A673 (cell line): ENCODE data around the gene TMEM87A. TPM values are rescaled to one million over a fixed set of nuclear protein-coding genes. Genes with fewer than 3 reads are reported as not detected.

ENCODE experiments used
- BruUV-seq: library from RNA; stranded (reverse); fragments of 400-500 nt; replicated peaks from 2 replicates; lab custom pipeline; 2021; lab: Mats Ljungman, UMichigan
- CTCF ChIA-PET: fragments of 300-600 bp; sonication (Branson Sonifier 250); formaldehyde crosslinking; loops from one replicate; lab custom pipeline; 2022; ENCODE audit warnings: antibody characterized with exemption; lab: Charles Lee
- POLR2A ChIA-PET: fragments of 300-600 bp; sonication (Branson Sonifier 250); formaldehyde crosslinking; loops from one replicate; lab custom pipeline; 2022; ENCODE audit warnings: antibody characterized with exemption; ENCODE audit not compliant: low non-redundant PET; lab: Charles Lee
- DNase-seq: peaks from one replicate; pipeline ENCODE4 v3.0.0-alpha.2; 2015; ENCODE audit warnings: low spot score
- H3K27ac ChIP-seq: fragments of 200-600 bp; sonication (generic); 2 replicates; pipeline ENCODE4 v1.5.1; 2016; ENCODE audit warnings: mixed run types, low read depth, mild to moderate bottlenecking, mixed read lengths, antibody characterized with exemption, low read length; ENCODE audit not compliant: poor library complexity, severe bottlenecking
- H3K27me3 ChIP-seq: fragments of 200-600 bp; sonication (generic); replicated peaks from 2 replicates; pipeline ENCODE4 v1.6.1; 2017; ENCODE audit warnings: mixed run types, low read depth, mild to moderate bottlenecking, mixed read lengths, antibody characterized with exemption, low read length; ENCODE audit not compliant: insufficient read depth, poor library complexity
- H3K36me3 ChIP-seq: fragments of 200-600 bp; sonication (generic); 2 replicates; pipeline ENCODE4 v1.6.1; 2016; ENCODE audit warnings: mixed run types, mild to moderate bottlenecking, mixed read lengths, antibody characterized with exemption, low read length; ENCODE audit not compliant: insufficient read depth, poor library complexity, severe bottlenecking
- H3K4me1 ChIP-seq: fragments of 200-600 bp; sonication (generic); 2 replicates; pipeline ENCODE4 v1.6.1; 2017; ENCODE audit warnings: mixed run types, mild to moderate bottlenecking, mixed read lengths, antibody characterized with exemption, low read length; ENCODE audit not compliant: insufficient read depth, poor library complexity, severe bottlenecking
- H3K4me3 ChIP-seq: fragments of 200-600 bp; sonication (generic); 2 replicates; pipeline ENCODE4 v1.5.1; 2016; ENCODE audit warnings: low read depth, mixed run types, mild to moderate bottlenecking, mixed read lengths, low read length; ENCODE audit not compliant: poor library complexity, severe bottlenecking
- H3K9me3 ChIP-seq: fragments of 200-600 bp; sonication (generic); 2 replicates; pipeline ENCODE4 v1.6.1; 2016; ENCODE audit warnings: mixed run types, low read depth, mild to moderate bottlenecking, mixed read lengths, antibody characterized with exemption, low read length; ENCODE audit not compliant: poor library complexity, severe bottlenecking
- EZH2 ChIP-seq: fragments of 200-600 bp; sonication (generic); IDR thresholded peaks from 2 replicates; pipeline ENCODE4 v1.6.1; 2017; ENCODE audit warnings: borderline replicate concordance, low read depth, mild to moderate bottlenecking, mixed read lengths, antibody characterized with exemption, low read length; ENCODE audit not compliant: poor library complexity, severe bottlenecking
- intact Hi-C: fragments of 100-400 bp; cut with micrococcal nuclease; formaldehyde crosslinking; loops from one replicate; pipeline ENCODE4 v1.10.0; 2022; ENCODE audit not compliant: unreplicated experiment
- total RNA-seq: library from RNA; stranded (reverse); gene quantifications from 2 replicates; pipeline ENCODE4 v1.2.3, GENCODE V29; 2021
- TF ChIP-seq, protein P1 (sequence below): fragments of 300-800, 200-600 bp; sonication (generic); conservative IDR thresholded peaks from 2 replicates; pipeline ENCODE4 v1.5.1; 2017; ENCODE audit warnings: low read depth, mild to moderate bottlenecking, antibody characterized with exemption, low read length, moderate library complexity, mixed read lengths

TMEM87A gene
- total RNA-seq, 1 experiment from 2014 or later: 53.4 TPM

DNA sequence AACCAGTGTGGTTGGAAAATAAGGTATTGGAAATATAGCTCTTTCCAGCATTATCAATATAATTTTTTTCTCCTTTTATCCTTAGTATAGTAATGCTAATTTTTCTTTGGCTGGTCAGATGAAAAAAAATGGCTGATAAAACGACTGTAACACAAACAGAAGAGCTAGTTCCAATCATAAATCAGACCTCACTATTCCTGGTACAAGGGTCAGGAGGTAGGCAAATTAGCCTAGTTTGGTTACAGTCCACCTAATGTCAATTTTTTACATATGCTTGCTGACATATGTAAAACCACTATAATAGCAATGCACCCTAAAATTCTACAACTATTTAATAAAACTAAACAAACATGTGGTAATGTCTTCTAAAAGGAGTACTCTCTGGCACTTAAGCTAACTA, 45.2 kb downstream of the TMEM87A start:
- intact Hi-C loops: no loop called here

GRCh38 chr15:42226648-42227047, 46.6 kb downstream of the TMEM87A start:
- Histone ChIP-seq H3K9me3 (no peaks in the 10 kb centered on the region), H3K4me1 (no peaks in the 10 kb centered on the region), H3K27ac (no peak overlapping the region), H3K36me3 (peaks cover 34% of the 10 kb centered on the region), H3K27me3 (no peaks in the 10 kb centered on the region), H3K4me3 (no peak overlapping the region)
- CTCF ChIA-PET: no interaction called here
- BruUV-seq: no TSS peak
- no peak for DNase-seq
- intact Hi-C loops: no loop called here
- no peak for TF ChIP-seq EZH2
- POLR2A ChIA-PET: no interaction called here

More for the DNA sequence above, 45.2 kb downstream of the TMEM87A start:
- H3K27ac ChIP-seq: no peak overlapping the region
- BruUV-seq: no TSS peak
- H3K27me3 ChIP-seq: no peaks in the 10 kb centered on the region
- POLR2A ChIA-PET: no interaction called here
- H3K36me3 ChIP-seq: peaks cover 34% of the 10 kb centered on the region
- no peak for TF ChIP-seq EZH2
- TF ChIP-seq, protein P1, sequence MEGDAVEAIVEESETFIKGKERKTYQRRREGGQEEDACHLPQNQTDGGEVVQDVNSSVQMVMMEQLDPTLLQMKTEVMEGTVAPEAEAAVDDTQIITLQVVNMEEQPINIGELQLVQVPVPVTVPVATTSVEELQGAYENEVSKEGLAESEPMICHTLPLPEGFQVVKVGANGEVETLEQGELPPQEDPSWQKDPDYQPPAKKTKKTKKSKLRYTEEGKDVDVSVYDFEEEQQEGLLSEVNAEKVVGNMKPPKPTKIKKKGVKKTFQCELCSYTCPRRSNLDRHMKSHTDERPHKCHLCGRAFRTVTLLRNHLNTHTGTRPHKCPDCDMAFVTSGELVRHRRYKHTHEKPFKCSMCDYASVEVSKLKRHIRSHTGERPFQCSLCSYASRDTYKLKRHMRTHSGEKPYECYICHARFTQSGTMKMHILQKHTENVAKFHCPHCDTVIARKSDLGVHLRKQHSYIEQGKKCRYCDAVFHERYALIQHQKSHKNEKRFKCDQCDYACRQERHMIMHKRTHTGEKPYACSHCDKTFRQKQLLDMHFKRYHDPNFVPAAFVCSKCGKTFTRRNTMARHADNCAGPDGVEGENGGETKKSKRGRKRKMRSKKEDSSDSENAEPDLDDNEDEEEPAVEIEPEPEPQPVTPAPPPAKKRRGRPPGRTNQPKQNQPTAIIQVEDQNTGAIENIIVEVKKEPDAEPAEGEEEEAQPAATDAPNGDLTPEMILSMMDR: no peak
- DNase-seq: no peak
- CTCF ChIA-PET: no interaction called here
- no peaks in the 10 kb centered on the region for H3K9me3 ChIP-seq
- no peaks in the 10 kb centered on the region for H3K4me1 ChIP-seq
- H3K4me3 ChIP-seq: no peak overlapping the region

DNA sequence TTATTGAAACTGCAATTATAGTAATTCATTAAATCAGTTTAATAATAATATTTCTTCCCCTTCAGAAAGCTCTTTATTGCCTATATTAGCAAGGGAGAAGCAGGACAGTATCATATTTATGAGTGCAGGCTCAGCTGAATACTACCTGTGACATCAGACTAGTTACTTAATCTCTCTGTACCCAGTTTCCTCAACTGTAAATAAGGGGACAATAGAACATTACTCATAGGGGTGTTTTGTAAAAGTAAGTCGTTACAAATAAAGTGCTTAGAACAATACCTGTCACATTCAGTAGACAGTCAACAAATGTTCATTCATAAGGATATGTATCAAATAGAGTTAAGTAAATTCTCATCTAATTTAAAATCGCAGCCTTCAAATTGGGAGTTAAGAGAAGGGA, 53.0 kb downstream of the TMEM87A start:
- no TSS peak for BruUV-seq
- Histone ChIP-seq H3K4me1 (no peaks in the 10 kb centered on the region), H3K27ac (no peak overlapping the region), H3K27me3 (no peaks in the 10 kb centered on the region), H3K9me3 (no peaks in the 10 kb centered on the region), H3K36me3 (peaks cover 33% of the 10 kb centered on the region), H3K4me3 (no peak overlapping the region)
- POLR2A ChIA-PET: no interaction called here
- intact Hi-C loops: no loop called here
- DNase-seq: no peak
- no peak for TF ChIP-seq EZH2
- TF ChIP-seq, protein P1: no peak
- CTCF ChIA-PET: no interaction called here

GRCh38 chr15:42218953-42219592, 54.2 kb downstream of the TMEM87A start:
- TF ChIP-seq EZH2: no peak
- TF ChIP-seq, protein P1: no peak
- no TSS peak for BruUV-seq
- no peaks in the 10 kb centered on the region for H3K27me3 ChIP-seq
- peaks cover 33% of the 10 kb centered on the region for H3K36me3 ChIP-seq
- no peaks in the 10 kb centered on the region for H3K4me1 ChIP-seq
- POLR2A ChIA-PET: no interaction called here
- CTCF ChIA-PET: no interaction called here
- H3K4me3 ChIP-seq: no peak overlapping the region
- no peak overlapping the region for H3K27ac ChIP-seq
- no peak for DNase-seq
- no peaks in the 10 kb centered on the region for H3K9me3 ChIP-seq
- intact Hi-C loops: no loop called here
